Fibroblast of lung (primary cell): ENCODE measurements around the gene OTUD3.

Experiments used
- EZH2 ChIP-seq: IDR thresholded peaks from 2 replicates; pipeline ENCODE4 v1.5.1; 2012; ENCODE audit warnings: low read length, control low read depth, mild to moderate bottlenecking; ENCODE audit errors: missing control alignments
- TF ChIP-seq, protein P1 (sequence below), 2 donors: IDR thresholded peaks in 1 of 2; conservative IDR thresholded peaks in 1 of 2; 1 replicate in 1 of 2; 2 replicates in 1 of 2; pipeline ENCODE4 v1.5.1; 2011 to 2012; ENCODE audit warnings: low read length in 2 of 2, control low read depth in 1 of 2, inconsistent platforms in 1 of 2, low read depth in 1 of 2, mild to moderate bottlenecking in 1 of 2

DNA sequence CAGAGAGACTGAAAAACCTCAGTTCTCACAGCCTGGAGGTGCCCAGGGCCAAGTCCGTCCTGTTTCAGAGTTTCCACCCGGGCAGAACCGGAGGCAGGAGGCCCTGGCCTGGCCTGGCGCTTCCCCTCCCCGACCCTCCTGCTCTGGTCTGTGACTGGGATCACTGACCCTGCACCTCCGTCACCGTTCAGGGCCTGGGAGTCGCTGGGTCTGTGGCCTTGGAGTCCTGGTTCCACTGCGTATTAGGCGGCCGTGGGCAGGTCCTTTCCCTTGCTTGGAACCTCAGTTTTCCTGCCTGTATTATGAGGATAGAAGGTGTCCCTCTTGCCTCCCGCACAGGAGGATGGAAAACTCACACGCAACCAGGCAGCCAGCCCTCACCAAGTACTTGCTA lies 41.8 kb downstream of the OTUD3 start:
- TF ChIP-seq, protein P1, sequence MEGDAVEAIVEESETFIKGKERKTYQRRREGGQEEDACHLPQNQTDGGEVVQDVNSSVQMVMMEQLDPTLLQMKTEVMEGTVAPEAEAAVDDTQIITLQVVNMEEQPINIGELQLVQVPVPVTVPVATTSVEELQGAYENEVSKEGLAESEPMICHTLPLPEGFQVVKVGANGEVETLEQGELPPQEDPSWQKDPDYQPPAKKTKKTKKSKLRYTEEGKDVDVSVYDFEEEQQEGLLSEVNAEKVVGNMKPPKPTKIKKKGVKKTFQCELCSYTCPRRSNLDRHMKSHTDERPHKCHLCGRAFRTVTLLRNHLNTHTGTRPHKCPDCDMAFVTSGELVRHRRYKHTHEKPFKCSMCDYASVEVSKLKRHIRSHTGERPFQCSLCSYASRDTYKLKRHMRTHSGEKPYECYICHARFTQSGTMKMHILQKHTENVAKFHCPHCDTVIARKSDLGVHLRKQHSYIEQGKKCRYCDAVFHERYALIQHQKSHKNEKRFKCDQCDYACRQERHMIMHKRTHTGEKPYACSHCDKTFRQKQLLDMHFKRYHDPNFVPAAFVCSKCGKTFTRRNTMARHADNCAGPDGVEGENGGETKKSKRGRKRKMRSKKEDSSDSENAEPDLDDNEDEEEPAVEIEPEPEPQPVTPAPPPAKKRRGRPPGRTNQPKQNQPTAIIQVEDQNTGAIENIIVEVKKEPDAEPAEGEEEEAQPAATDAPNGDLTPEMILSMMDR (conservative IDR thresholded peaks at IDR 0.05 in 1 of 2, IDR thresholded peaks at IDR 0.05 in 1 of 2; ENCODE audit: low read depth in 1 of 2, low read length in 2 of 2): no peak
- no peak for TF ChIP-seq EZH2
